HEK293 (cell line): ENCODE measurements around the gene PRRT1.

Experiments
- HOXC10 ChIP-seq: sonication (generic); formaldehyde crosslinking; IDR thresholded peaks from 2 replicates; pipeline ENCODE4 v1.8.1; 2023; ENCODE audit warnings: mild to moderate bottlenecking, missing genetic modification reagents
- KLF9 ChIP-seq: fragments of 450-650 bp; formaldehyde crosslinking; IDR thresholded peaks from 2 replicates; pipeline ENCODE4 v1.5.1; 2016; ENCODE audit warnings: missing biosample characterization, missing genetic modification characterization, low read depth
- REPIN1 ChIP-seq: fragments of 450-650 bp; formaldehyde crosslinking; IDR thresholded peaks from 2 replicates; pipeline ENCODE4 v1.5.1; 2017; ENCODE audit warnings: missing biosample characterization, missing genetic modification characterization, low read depth
- WT1 ChIP-seq: fragments of 450-650 bp; formaldehyde crosslinking; IDR thresholded peaks from 2 replicates; pipeline ENCODE4 v1.5.1; 2016; ENCODE audit warnings: missing biosample characterization, missing genetic modification characterization
- ZBTB21 ChIP-seq: fragments of 450-650 bp; formaldehyde crosslinking; IDR thresholded peaks from 2 replicates; pipeline ENCODE4 v1.5.1; 2017; ENCODE audit warnings: missing biosample characterization, missing genetic modification characterization
- ZBTB48 ChIP-seq: fragments of 450-650 bp; formaldehyde crosslinking; IDR thresholded peaks from 2 replicates; pipeline ENCODE4 v1.5.1; 2016; ENCODE audit warnings: missing biosample characterization, missing genetic modification characterization
- ZBTB7A ChIP-seq: fragments of 450-650 bp; formaldehyde crosslinking; IDR thresholded peaks from 2 replicates; pipeline ENCODE4 v1.5.1; 2016; ENCODE audit warnings: low read depth, missing biosample characterization, missing genetic modification characterization
- ZFP69B ChIP-seq: fragments of 450-650 bp; formaldehyde crosslinking; IDR thresholded peaks from 2 replicates; pipeline ENCODE4 v1.5.1; 2016; ENCODE audit warnings: missing biosample characterization, missing genetic modification characterization
- ZNF10 ChIP-seq: fragments of 450-650 bp; formaldehyde crosslinking; IDR thresholded peaks from 2 replicates; pipeline ENCODE4 v1.5.1; 2017; ENCODE audit warnings: missing biosample characterization, missing genetic modification characterization
- ZNF114 ChIP-seq: fragments of 450-650 bp; formaldehyde crosslinking; IDR thresholded peaks from 2 replicates; pipeline ENCODE4 v1.5.0; 2017; ENCODE audit warnings: missing biosample characterization, missing genetic modification characterization
- ZNF132 ChIP-seq: fragments of 450-650 bp; formaldehyde crosslinking; IDR thresholded peaks from 2 replicates; pipeline ENCODE4 v1.5.1; 2017; ENCODE audit warnings: missing biosample characterization, missing genetic modification characterization, borderline replicate concordance
- ZNF175 ChIP-seq: fragments of 450-650 bp; formaldehyde crosslinking; IDR thresholded peaks from 2 replicates; pipeline ENCODE4 v1.5.1; 2016; ENCODE audit warnings: missing biosample characterization, missing genetic modification characterization
- ZNF184 ChIP-seq: fragments of 450-650 bp; IDR thresholded peaks from 2 replicates; pipeline ENCODE4 v1.5.1; 2018; ENCODE audit warnings: missing biosample characterization, mild to moderate bottlenecking, missing genetic modification characterization
- ZNF2 ChIP-seq: fragments of 450-650 bp; formaldehyde crosslinking; IDR thresholded peaks from 2 replicates; pipeline ENCODE4 v1.5.1; 2016; ENCODE audit warnings: missing biosample characterization, missing genetic modification characterization
- ZNF23 ChIP-seq: fragments of 450-650 bp; formaldehyde crosslinking; IDR thresholded peaks from 2 replicates; pipeline ENCODE4 v1.5.1; 2016; ENCODE audit warnings: missing biosample characterization, missing genetic modification characterization, borderline replicate concordance
- ZNF24 ChIP-seq: fragments of 450-650 bp; formaldehyde crosslinking; IDR thresholded peaks from 2 replicates; pipeline ENCODE4 v1.5.1; 2016; ENCODE audit warnings: missing biosample characterization, missing genetic modification characterization
- ZNF248 ChIP-seq: fragments of 450-650 bp; formaldehyde crosslinking; IDR thresholded peaks from 2 replicates; pipeline ENCODE4 v1.5.1; 2017; ENCODE audit warnings: missing biosample characterization, missing genetic modification characterization
- ZNF350 ChIP-seq: fragments of 450-650 bp; formaldehyde crosslinking; IDR thresholded peaks from 2 replicates; pipeline ENCODE4 v1.5.0; 2017; ENCODE audit warnings: missing biosample characterization, mild to moderate bottlenecking, missing genetic modification characterization
- ZNF37A ChIP-seq: fragments of 450-650 bp; IDR thresholded peaks from 2 replicates; pipeline ENCODE4 v1.5.1; 2018; ENCODE audit warnings: missing biosample characterization, missing genetic modification characterization
- ZNF433 ChIP-seq: fragments of 450-650 bp; formaldehyde crosslinking; IDR thresholded peaks from 2 replicates; pipeline ENCODE4 v1.5.1; 2016; ENCODE audit warnings: missing biosample characterization, missing genetic modification characterization, low read depth
- ZNF521 ChIP-seq: fragments of 450-650 bp; formaldehyde crosslinking; IDR thresholded peaks from 2 replicates; pipeline ENCODE4 v1.5.1; 2017; ENCODE audit warnings: missing biosample characterization, mild to moderate bottlenecking, missing genetic modification characterization
- ZNF561 ChIP-seq: fragments of 450-650 bp; IDR thresholded peaks from 2 replicates; pipeline ENCODE4 v1.5.1; 2018; ENCODE audit warnings: missing biosample characterization, missing genetic modification characterization, borderline replicate concordance
- ZNF600 ChIP-seq: fragments of 450-650 bp; formaldehyde crosslinking; IDR thresholded peaks from 2 replicates; pipeline ENCODE4 v1.5.1; 2016; ENCODE audit warnings: missing biosample characterization, missing genetic modification characterization
- ZNF626 ChIP-seq: fragments of 450-650 bp; sonication (Bioruptor Pico); formaldehyde crosslinking; IDR thresholded peaks from 2 replicates; pipeline ENCODE4 v1.5.1; 2018; ENCODE audit warnings: missing biosample characterization, missing genetic modification characterization, inconsistent platforms
- ZNF629 ChIP-seq: fragments of 450-650 bp; formaldehyde crosslinking; IDR thresholded peaks from 2 replicates; pipeline ENCODE4 v1.5.1; 2017; ENCODE audit warnings: missing biosample characterization, missing genetic modification characterization
- ZNF660 ChIP-seq: fragments of 450-650 bp; IDR thresholded peaks from 2 replicates; pipeline ENCODE4 v1.5.1; 2018; ENCODE audit warnings: missing biosample characterization, mild to moderate bottlenecking, missing genetic modification characterization
- TF ChIP-seq, protein P1 (sequence below): fragments of 450-650 bp; formaldehyde crosslinking; IDR thresholded peaks from 2 replicates; pipeline ENCODE4 v1.5.1; 2016; ENCODE audit warnings: missing biosample characterization, missing genetic modification characterization
- TF ChIP-seq, protein P2 (sequence below): fragments of 450-650 bp; formaldehyde crosslinking; optimal IDR thresholded peaks from 2 replicates; pipeline ENCODE3; 2016; ENCODE audit warnings: missing biosample characterization, mild to moderate bottlenecking, missing genetic modification characterization
- TF ChIP-seq, protein P3 (sequence below): fragments of 450-650 bp; formaldehyde crosslinking; IDR thresholded peaks from 2 replicates; pipeline ENCODE4 v1.5.1; 2016; ENCODE audit warnings: missing biosample characterization, missing genetic modification characterization, borderline replicate concordance
- TF ChIP-seq, protein P4 (sequence below): fragments of 450-650 bp; formaldehyde crosslinking; IDR thresholded peaks from 2 replicates; pipeline ENCODE4 v1.5.1; 2016; ENCODE audit warnings: missing biosample characterization, missing genetic modification characterization
- TF ChIP-seq, protein P5 (sequence below): fragments of 450-650 bp; formaldehyde crosslinking; IDR thresholded peaks from 2 replicates; pipeline ENCODE4 v1.5.1; 2016; ENCODE audit warnings: missing biosample characterization, missing genetic modification characterization

PRRT1 gene

DNA sequence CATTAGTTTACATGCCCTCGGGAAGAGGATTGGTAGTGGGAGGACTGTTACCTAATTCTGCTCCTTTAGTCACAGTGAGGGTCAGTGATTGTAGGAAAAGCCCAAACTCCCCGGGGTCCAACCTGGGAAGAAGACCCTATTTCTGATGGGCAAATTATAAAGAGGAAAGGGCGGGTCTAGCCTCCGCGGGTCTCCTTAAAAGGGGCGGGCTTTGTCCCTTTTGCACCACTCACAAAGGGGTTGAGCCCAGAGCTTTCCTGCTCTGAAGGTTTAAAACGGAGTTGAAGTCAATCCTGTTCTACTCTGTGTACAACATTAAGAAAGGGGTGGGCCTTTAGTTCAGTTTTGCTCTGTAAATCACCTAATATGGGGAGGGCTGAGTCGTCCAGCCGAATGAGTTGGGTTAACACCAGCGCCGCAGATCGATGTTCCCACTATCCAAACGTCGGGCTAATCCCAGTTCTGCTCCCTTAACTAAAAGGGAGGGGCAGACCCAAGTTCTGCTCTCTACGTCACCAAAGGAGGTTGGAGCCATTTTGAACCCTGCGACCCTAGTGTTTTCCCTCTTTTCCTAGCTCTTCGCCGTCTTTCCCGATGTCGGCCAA, 25.5 kb upstream of the PRRT1 start (continued):
- TF ChIP-seq, protein P1, sequence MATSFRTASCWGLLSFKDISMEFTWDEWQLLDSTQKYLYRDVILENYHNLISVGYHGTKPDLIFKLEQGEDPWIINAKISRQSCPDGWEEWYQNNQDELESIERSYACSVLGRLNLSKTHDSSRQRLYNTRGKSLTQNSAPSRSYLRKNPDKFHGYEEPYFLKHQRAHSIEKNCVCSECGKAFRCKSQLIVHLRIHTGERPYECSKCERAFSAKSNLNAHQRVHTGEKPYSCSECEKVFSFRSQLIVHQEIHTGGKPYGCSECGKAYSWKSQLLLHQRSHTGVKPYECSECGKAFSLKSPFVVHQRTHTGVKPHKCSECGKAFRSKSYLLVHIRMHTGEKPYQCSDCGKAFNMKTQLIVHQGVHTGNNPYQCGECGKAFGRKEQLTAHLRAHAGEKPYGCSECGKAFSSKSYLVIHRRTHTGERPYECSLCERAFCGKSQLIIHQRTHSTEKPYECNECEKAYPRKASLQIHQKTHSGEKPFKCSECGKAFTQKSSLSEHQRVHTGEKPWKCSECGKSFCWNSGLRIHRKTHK = no peak
- TF ChIP-seq REPIN1 (tag by site-specific recombination) = no peak
- TF ChIP-seq, protein P2, sequence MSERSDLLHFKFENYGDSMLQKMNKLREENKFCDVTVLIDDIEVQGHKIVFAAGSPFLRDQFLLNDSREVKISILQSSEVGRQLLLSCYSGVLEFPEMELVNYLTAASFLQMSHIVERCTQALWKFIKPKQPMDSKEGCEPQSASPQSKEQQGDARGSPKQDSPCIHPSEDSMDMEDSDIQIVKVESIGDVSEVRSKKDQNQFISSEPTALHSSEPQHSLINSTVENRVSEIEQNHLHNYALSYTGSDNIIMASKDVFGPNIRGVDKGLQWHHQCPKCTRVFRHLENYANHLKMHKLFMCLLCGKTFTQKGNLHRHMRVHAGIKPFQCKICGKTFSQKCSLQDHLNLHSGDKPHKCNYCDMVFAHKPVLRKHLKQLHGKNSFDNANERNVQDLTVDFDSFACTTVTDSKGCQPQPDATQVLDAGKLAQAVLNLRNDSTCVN (tag by site-specific recombination) = no peak
- TF ChIP-seq WT1 (tag by site-specific recombination) = peak; percentile 33; the same call in 1 of the 2 replicates
- peak; percentile 39; the same call in 1 of the 2 replicates for TF ChIP-seq KLF9
- TF ChIP-seq ZNF37A (tag by site-specific recombination) = no peak
- TF ChIP-seq ZNF132 (tag by site-specific recombination) = no peak
- peak; percentile 86 for TF ChIP-seq ZBTB48
- no peak for TF ChIP-seq ZNF23 (tag by site-specific recombination)
- TF ChIP-seq, protein P3, sequence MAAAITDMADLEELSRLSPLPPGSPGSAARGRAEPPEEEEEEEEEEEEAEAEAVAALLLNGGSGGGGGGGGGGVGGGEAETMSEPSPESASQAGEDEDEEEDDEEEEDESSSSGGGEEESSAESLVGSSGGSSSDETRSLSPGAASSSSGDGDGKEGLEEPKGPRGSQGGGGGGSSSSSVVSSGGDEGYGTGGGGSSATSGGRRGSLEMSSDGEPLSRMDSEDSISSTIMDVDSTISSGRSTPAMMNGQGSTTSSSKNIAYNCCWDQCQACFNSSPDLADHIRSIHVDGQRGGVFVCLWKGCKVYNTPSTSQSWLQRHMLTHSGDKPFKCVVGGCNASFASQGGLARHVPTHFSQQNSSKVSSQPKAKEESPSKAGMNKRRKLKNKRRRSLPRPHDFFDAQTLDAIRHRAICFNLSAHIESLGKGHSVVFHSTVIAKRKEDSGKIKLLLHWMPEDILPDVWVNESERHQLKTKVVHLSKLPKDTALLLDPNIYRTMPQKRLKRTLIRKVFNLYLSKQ (tag by site-specific recombination) = no peak
- peak; percentile 91 for TF ChIP-seq ZFP69B (tag by site-specific recombination)
- no peak for TF ChIP-seq ZNF114 (tag by site-specific recombination)
- TF ChIP-seq ZNF521 = no peak
- TF ChIP-seq ZNF350 (tag by site-specific recombination) = no peak
- TF ChIP-seq, protein P4, sequence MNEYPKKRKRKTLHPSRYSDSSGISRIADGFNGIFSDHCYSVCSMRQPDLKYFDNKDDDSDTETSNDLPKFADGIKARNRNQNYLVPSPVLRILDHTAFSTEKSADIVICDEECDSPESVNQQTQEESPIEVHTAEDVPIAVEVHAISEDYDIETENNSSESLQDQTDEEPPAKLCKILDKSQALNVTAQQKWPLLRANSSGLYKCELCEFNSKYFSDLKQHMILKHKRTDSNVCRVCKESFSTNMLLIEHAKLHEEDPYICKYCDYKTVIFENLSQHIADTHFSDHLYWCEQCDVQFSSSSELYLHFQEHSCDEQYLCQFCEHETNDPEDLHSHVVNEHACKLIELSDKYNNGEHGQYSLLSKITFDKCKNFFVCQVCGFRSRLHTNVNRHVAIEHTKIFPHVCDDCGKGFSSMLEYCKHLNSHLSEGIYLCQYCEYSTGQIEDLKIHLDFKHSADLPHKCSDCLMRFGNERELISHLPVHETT = peak; percentile 24; the same call in 1 of the 2 replicates
- TF ChIP-seq, protein P5, sequence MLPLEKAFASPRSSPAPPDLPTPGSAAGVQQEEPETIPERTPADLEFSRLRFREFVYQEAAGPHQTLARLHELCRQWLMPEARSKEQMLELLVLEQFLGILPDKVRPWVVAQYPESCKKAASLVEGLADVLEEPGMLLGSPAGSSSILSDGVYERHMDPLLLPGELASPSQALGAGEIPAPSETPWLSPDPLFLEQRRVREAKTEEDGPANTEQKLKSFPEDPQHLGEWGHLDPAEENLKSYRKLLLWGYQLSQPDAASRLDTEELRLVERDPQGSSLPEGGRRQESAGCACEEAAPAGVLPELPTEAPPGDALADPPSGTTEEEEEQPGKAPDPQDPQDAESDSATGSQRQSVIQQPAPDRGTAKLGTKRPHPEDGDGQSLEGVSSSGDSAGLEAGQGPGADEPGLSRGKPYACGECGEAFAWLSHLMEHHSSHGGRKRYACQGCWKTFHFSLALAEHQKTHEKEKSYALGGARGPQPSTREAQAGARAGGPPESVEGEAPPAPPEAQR (tag by site-specific recombination) = no peak
- peak; percentile 22; the same call in 1 of the 2 replicates for TF ChIP-seq ZNF600 (tag by site-specific recombination)
- TF ChIP-seq ZNF629 = peak; percentile 63; the same call in 1 of the 2 replicates
- no peak for TF ChIP-seq HOXC10 (CRISPR knock-in tag)
- peak; percentile 91 for TF ChIP-seq ZNF660 (tag by site-specific recombination)
- no peak for TF ChIP-seq ZNF248 (tag by site-specific recombination)
- TF ChIP-seq ZBTB21 (tag by site-specific recombination) = peak; percentile 32; the same call in 1 of the 2 replicates
- no peak for TF ChIP-seq ZNF626 (tag by site-specific recombination)
- 0 out of 2 replicates have a peak, but pooled peaks have one; percentile 47 for TF ChIP-seq ZNF10 (tag by site-specific recombination)
- no peak for TF ChIP-seq ZNF433
- TF ChIP-seq ZBTB7A (tag by site-specific recombination) = peak; percentile 24; the same call in 1 of the 2 replicates
- peak; percentile 58; the same call in 1 of the 2 replicates for TF ChIP-seq ZNF2
- no peak; the same call in 1 of the 2 replicates for TF ChIP-seq ZNF184
- TF ChIP-seq ZNF175 (tag by site-specific recombination) = no peak
- peak; percentile 86 for TF ChIP-seq ZNF561
- TF ChIP-seq ZNF24 (tag by site-specific recombination) = peak; percentile 37; the same call in 1 of the 2 replicates
